Nephron progenitor cell (in vitro differentiated cells): ENCODE results near the gene BTF3.

Source experiments
- DNase-seq: peaks from one replicate; pipeline ENCODE4 v3.0.0; 2021
- H3K27ac Mint-ChIP-seq: 2 replicates; pipeline ENCODE4 v1.8.0; 2021; ENCODE audit warnings: mild to moderate bottlenecking, moderate library complexity, mixed read lengths
- H3K27me3 Mint-ChIP-seq: 2 replicates; pipeline ENCODE4 v1.8.0; 2021; ENCODE audit warnings: mild to moderate bottlenecking, low read depth, mixed read lengths; ENCODE audit not compliant: poor library complexity
- H3K36me3 Mint-ChIP-seq: 2 replicates; pipeline ENCODE4 v1.8.0; 2021; ENCODE audit warnings: low read depth, mixed read lengths
- H3K4me1 Mint-ChIP-seq: 2 replicates; pipeline ENCODE4 v1.8.0; 2021; ENCODE audit warnings: mixed read lengths
- H3K4me3 Mint-ChIP-seq: 2 replicates; pipeline ENCODE4 v1.8.0; 2021; ENCODE audit warnings: mild to moderate bottlenecking, moderate library complexity, mixed read lengths
- H3K9me3 Mint-ChIP-seq: 2 replicates; pipeline ENCODE4 v1.8.0; 2021; ENCODE audit warnings: mild to moderate bottlenecking, moderate library complexity, mixed read lengths
- CTCF ChIP-seq: fragments of 200-600 bp; sonication (generic); IDR thresholded peaks from 2 replicates; pipeline ENCODE4 v1.5.0; 2021; ENCODE audit warnings: antibody characterized with exemption

BTF3 gene

DNA sequence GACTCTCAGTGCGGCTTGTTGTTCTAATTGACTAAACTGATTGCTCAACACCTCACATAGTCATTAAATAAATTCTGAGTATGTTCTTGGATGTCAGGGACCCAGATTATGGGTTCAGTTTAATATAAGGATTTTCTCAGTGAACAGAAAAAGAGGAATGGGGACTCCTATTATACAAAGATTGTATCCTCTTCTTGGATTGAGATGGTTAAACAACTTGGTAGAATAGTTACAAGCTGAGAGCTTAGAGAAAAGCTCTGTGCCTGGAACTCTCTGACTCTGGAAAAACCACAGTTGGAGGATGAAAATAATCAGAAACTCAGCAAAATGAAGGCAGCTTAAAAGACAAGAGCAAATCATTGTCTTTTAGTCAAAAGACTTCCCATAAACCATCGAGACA is 36.7 kb downstream of the BTF3 start:
- Mint-ChIP-seq H3K4me3 (no peak overlapping the region), H3K27me3 (peaks cover 15% of the 10 kb centered on the region), H3K36me3 (no peaks in the 10 kb centered on the region), H3K4me1 (peaks cover 4% of the 10 kb centered on the region), H3K9me3 (peaks cover 31% of the 10 kb centered on the region), H3K27ac (no peak overlapping the region)
- DNase-seq: no peak
- TF ChIP-seq CTCF: no peak

- no peak for TF ChIP-seq CTCF
- no peak for DNase-seq
- Mint-ChIP-seq H3K27me3 (peaks cover 35% of the 10 kb centered on the region), H3K9me3 (peaks cover 7% of the 10 kb centered on the region), H3K4me3 (no peak overlapping the region), H3K27ac (no peak overlapping the region), H3K4me1 (peaks cover 4% of the 10 kb centered on the region), H3K36me3 (no peaks in the 10 kb centered on the region)
Observed at GRCh38 chr5:73539730-73540129, 41.5 kb downstream of the BTF3 start.

DNA sequence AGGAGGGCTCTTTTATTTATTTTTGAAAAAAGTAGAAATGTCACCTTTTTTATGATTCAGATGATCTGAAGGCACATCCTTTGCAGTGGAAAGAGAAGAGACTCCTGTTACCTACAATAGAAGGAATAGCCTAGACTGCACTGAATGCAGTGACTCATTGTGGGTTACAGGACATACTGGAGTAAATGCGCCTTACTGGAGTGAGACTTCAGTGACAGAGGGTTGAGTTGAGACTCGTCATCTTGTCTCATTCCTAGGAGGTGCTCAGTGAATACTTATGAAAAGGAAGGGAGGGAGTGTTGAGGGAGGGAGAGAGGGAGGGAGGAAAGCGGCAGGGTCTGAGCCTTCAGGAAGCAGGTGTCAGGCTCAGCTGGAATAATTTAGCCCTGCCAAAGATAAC is 42.0 kb downstream of the BTF3 start:
- Mint-ChIP-seq H3K27ac (no peak overlapping the region), H3K27me3 (peaks cover 37% of the 10 kb centered on the region), H3K4me3 (no peak overlapping the region), H3K9me3 (peaks cover 4% of the 10 kb centered on the region), H3K36me3 (no peaks in the 10 kb centered on the region), H3K4me1 (peaks cover 4% of the 10 kb centered on the region)
- TF ChIP-seq CTCF: no peak
- DNase-seq: no peak

DNA sequence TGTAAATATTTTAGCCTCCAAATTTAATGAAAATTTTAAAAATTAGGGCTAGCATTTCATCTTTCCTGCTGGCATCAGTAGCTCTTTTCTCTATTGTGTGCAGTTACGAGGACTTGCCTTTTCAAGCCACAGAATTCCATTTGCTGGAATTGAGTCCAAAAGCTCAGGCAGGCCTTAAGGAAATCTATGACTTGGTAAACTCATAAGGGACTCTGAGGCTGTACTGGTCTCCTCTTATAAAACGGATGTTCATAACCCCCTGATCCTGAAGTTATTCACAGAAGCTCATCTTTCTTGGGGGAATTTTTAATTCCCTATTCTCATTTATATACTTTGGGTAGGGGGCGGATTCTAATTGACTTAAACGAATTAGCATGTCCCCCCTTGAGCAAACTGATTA is 43.8 kb downstream of the BTF3 start:
- H3K27me3 Mint-ChIP-seq: peaks cover 37% of the 10 kb centered on the region
- no peak overlapping the region for H3K4me3 Mint-ChIP-seq
- H3K4me1 Mint-ChIP-seq: peaks cover 4% of the 10 kb centered on the region
- no peaks in the 10 kb centered on the region for H3K36me3 Mint-ChIP-seq
- H3K9me3 Mint-ChIP-seq: no peaks in the 10 kb centered on the region
- TF ChIP-seq CTCF: no peak
- DNase-seq: no peak
- no peak overlapping the region for H3K27ac Mint-ChIP-seq

DNA sequence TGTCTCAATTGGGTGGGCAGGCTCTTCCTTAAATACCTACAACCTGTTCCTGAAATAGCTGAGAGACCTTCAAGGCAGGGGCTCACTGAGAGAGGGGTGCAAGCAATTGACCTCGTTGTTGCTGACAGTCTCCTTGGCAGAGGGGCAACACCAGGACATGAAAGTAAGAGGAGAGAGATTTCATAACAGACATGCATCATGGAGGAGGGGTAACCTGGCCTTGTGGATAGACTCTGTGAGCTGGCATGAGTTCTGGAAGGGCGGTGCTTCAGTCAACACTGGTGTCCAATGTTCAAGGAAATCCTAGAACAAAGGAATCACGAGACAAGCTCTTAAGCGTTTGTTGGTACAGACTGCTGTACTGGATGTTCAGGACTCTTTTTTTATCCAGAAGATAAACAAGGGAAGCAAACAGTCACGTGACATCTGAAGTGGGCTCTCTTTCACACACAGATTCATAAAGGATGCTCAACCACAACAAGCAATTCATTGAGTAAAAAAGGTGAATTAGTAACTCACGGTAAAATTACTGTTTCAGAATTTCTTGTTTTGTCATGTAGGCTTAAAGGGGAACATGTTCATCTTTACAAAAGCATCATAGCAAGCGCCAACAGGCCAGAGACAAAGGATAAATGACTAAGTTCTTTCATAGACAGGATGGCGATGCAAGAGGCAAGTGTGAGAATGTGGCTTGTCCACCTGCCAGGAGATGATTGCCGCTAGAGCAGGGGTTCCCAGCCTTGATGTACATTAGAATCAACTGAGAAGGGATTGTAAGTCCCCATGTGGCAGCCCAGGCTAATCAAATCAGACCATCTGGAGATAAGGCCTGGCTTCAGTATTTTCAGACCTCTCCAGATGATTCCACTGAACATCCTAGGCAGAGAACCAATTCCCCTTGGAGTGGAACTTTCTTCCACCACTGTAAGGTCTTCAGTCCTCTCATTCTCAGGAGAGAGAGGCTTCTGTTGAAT is 46.5 kb downstream of the BTF3 start:
- no peaks in the 10 kb centered on the region for H3K9me3 Mint-ChIP-seq
- no peak for TF ChIP-seq CTCF
- H3K27me3 Mint-ChIP-seq: peaks cover 34% of the 10 kb centered on the region
- no peak overlapping the region for H3K4me3 Mint-ChIP-seq
- peaks cover 4% of the 10 kb centered on the region for H3K4me1 Mint-ChIP-seq
- no peaks in the 10 kb centered on the region for H3K36me3 Mint-ChIP-seq
- no peak overlapping the region for H3K27ac Mint-ChIP-seq
- no peak for DNase-seq

- Mint-ChIP-seq H3K4me3 (no peak overlapping the region), H3K27ac (no peak overlapping the region)
- no peak for TF ChIP-seq CTCF
Observed at GRCh38 chr5:73545403-73545779, 47.1 kb downstream of the BTF3 start.

More at GRCh38 chr5:73545403-73545779, 47.1 kb downstream of the BTF3 start:
- Mint-ChIP-seq H3K36me3 (no peaks in the 10 kb centered on the region), H3K4me1 (peaks cover 4% of the 10 kb centered on the region), H3K9me3 (no peaks in the 10 kb centered on the region), H3K27me3 (peaks cover 27% of the 10 kb centered on the region)
- no peak for DNase-seq
